BLaER1 treated with 17β-estradiol and CSF1 and Interleukin-3, amounts not matched to agents 10 nM and 100 nM (cell line): ENCODE data around the gene HTATIP2.

Source experiments
- H3K27ac ChIP-seq, 11 experiments: shearing (Covaris generic); formaldehyde crosslinking; 2 replicates each; pipeline ENCODE4 v1.8.1; 2022
- H3K27me3 ChIP-seq, 11 experiments: shearing (Covaris generic); formaldehyde crosslinking; 2 replicates each; pipeline ENCODE4 v1.8.1; 2022
- H3K36me3 ChIP-seq, 11 experiments: shearing (Covaris generic); formaldehyde crosslinking; 2 replicates each; pipeline ENCODE4 v1.8.1; 2022
- H3K4me1 ChIP-seq, 10 experiments: shearing (Covaris generic); formaldehyde crosslinking; 2 replicates each; pipeline ENCODE4 v1.8.1; 2022
- H3K4me2 ChIP-seq, 11 experiments: shearing (Covaris generic); formaldehyde crosslinking; 2 replicates each; pipeline ENCODE4 v1.8.1; 2022
- H3K4me3 ChIP-seq, 10 experiments: shearing (Covaris generic); formaldehyde crosslinking; 2 replicates each; pipeline ENCODE4 v1.8.1; 2022
- H3K9ac ChIP-seq, 11 experiments: shearing (Covaris generic); formaldehyde crosslinking; 2 replicates each; pipeline ENCODE4 v1.8.1; 2022
- H3K9me3 ChIP-seq, 11 experiments: shearing (Covaris generic); formaldehyde crosslinking; replicated peaks in 1 of 11; 2 replicates each; pipeline ENCODE4 v1.8.1; 2022
- H4K20me1 ChIP-seq, 11 experiments: shearing (Covaris generic); formaldehyde crosslinking; 2 replicates each; pipeline ENCODE4 v1.8.1; 2022
- Cebpa-rat ChIP-seq, 11 experiments: shearing (Covaris generic); IDR thresholded peaks; 2 replicates each; pipeline ENCODE4 v1.8.1; 2022

The HTATIP2 gene

DNA sequence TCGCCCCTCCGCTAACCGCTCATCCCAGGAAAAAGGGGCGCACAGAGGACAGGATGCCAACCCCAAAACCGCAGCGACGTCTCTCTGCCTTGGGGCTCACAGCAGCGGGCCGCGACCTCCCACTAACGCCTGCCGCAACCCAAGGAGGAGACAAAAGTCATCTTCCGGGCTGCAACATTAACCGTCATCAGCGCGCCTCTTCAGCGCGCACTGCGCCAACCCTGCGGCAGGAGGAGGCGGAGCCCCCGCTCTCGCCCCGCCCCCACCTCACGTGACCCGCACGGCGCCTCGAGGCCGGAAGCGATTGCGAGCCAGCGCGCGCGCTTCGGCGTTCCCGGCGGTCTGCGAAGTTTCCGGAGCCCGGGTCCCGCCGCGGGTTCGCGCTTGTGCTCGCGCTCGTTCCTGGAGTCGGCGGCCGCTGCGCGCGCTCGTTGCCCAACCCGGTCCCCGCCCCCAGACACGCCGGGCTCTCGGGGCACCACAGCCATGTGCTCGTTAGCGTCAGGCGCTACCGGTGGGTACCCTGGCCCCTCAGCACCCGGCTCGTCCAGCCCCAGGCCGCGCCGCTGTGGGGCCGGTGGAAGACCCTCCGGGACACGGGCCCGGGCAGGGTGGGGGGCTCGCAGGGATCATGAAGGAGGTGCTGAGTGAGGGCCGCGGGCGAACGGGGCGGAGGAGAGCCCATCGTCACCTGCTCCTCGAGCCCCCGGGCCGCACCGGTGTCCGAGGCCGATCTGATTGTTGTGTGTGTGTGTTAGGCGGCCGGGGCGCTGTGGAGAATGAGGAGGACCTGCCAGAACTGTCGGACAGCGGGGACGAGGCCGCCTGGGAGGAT is 24.0 kb downstream of the HTATIP2 start, which contains the start of gene PRMT3:
Gene PRMT3, plus strand, starts transcription at position 456 of the 835 bp plus-strand sequence. Its CDS starts 31 bp downstream, at position 487.
- peaks cover 11 to 40% (median 24%) of the 10 kb centered on the region in 11 experiments; a peak in 21 of 22 replicates for H3K36me3 ChIP-seq
- peak within 1 kb of the TSS; percentile 75 to 91 (median 80) for H3K4me3 ChIP-seq
- peak within 1 kb of the TSS; percentile 90 to 99 (median 92) for H3K9ac ChIP-seq
- no peaks in the 10 kb centered on the region for H3K27me3 ChIP-seq
- H4K20me1 ChIP-seq = no peaks in the 10 kb centered on the region
- peak within 1 kb of the TSS; percentile 81 to 99 (median 93) for H3K27ac ChIP-seq
- TF ChIP-seq Cebpa-rat (IDR thresholded peaks at IDR 0.05) = peak in 4 of 11 experiments; percentile 13 to 69 (median 42); a peak in 3 of 22 replicates
- H3K4me2 ChIP-seq = peak within 1 kb of the TSS; percentile 81 to 95 (median 91)
- H3K9me3 ChIP-seq = no peaks in the 10 kb centered on the region
- peaks cover 8 to 22% (median 14%) of the 10 kb centered on the region in 10 experiments; a peak in 19 of 20 replicates for H3K4me1 ChIP-seq

- no peaks in the 10 kb centered on the region for H3K9me3 ChIP-seq
- peaks cover 8 to 22% (median 14%) of the 10 kb centered on the region in 10 experiments; a peak in 19 of 20 replicates for H3K4me1 ChIP-seq
- no peak for TF ChIP-seq Cebpa-rat (IDR thresholded peaks at IDR 0.05)
- peak overlapping the region; percentile 90 to 99 (median 92) for H3K9ac ChIP-seq
- no peaks in the 10 kb centered on the region for H3K27me3 ChIP-seq
- H3K4me2 ChIP-seq = peak overlapping the region; percentile 81 to 95 (median 89)
- peak overlapping the region; percentile 75 to 91 (median 80) for H3K4me3 ChIP-seq
- H3K27ac ChIP-seq = peak overlapping the region; percentile 81 to 99 (median 93)
- no peaks in the 10 kb centered on the region for H4K20me1 ChIP-seq
- H3K36me3 ChIP-seq = peaks cover 11 to 40% (median 27%) of the 10 kb centered on the region in 11 experiments
These were observed 24.9 kb downstream of the HTATIP2 start for GRCh38 chr11:20388096-20389055.

DNA sequence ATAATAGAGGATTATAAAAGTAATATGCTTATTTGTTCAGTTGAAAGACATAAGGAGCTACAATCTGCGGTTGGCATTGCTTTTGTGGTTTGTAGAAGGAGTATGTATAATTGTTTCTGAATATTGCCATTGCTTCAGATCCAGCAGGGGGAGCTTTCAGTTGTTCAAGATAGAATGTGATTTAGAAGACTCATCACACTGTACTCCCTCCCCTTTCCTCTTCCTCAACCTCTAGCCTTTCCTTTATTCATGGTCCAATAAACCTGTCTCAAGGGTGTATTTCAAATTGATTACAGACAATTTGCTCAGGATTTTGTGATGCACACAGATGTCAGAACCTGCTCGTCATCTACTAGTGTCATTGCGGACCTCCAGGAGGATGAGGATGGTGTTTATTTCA is 33.8 kb downstream of the HTATIP2 start:
- TF ChIP-seq Cebpa-rat (IDR thresholded peaks at IDR 0.05) = no peak
- Histone ChIP-seq H3K4me1 (peaks cover 0 to 4% (median 0%) of the 10 kb centered on the region in 10 experiments; a peak in 2 of 20 replicates), H3K4me3 (no peak overlapping the region), H3K27me3 (no peaks in the 10 kb centered on the region), H3K4me2 (no peak overlapping the region), H3K9me3 (no peaks in the 10 kb centered on the region), H3K27ac (no peak overlapping the region), H3K36me3 (peaks cover 67 to 100% (median 77%) of the 10 kb centered on the region in 11 experiments), H3K9ac (no peak overlapping the region), H4K20me1 (peaks cover 0 to 10% (median 0%) of the 10 kb centered on the region in 11 experiments; a peak in 4 of 22 replicates)

DNA sequence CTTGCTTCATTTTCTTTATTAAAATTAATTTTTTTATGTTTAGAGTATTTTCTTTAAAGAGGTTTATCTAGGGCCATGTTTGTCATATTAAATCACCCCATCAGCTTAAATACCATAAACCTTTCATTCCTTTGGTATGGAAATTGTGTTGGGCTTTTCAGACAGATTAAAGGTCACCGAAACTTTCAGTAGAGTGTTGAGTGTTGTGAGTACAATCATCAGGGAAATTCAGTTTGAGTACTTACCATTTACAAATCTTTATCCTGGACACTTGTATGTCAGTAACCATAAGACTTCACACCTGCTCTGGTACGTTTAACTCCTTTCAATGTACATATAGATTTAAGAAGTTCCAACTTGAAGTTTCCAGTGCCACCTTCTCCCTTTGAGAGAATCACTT is 36.0 kb downstream of the HTATIP2 start:
- H3K9me3 ChIP-seq = no peaks in the 10 kb centered on the region
- peaks cover 0 to 4% (median 0%) of the 10 kb centered on the region in 10 experiments; a peak in 2 of 20 replicates for H3K4me1 ChIP-seq
- H3K27me3 ChIP-seq = no peaks in the 10 kb centered on the region
- H3K36me3 ChIP-seq = peaks cover 67 to 100% (median 78%) of the 10 kb centered on the region in 11 experiments
- H4K20me1 ChIP-seq = peaks cover 0 to 11% (median 0%) of the 10 kb centered on the region in 11 experiments; a peak in 4 of 22 replicates
- no peak for TF ChIP-seq Cebpa-rat (IDR thresholded peaks at IDR 0.05)
- no peak overlapping the region for H3K27ac ChIP-seq
- H3K4me3 ChIP-seq = no peak overlapping the region
- no peak overlapping the region for H3K4me2 ChIP-seq
- no peak overlapping the region for H3K9ac ChIP-seq

- H3K27me3 ChIP-seq = no peaks in the 10 kb centered on the region
- H3K4me3 ChIP-seq = no peak overlapping the region
- H3K4me1 ChIP-seq = no peaks in the 10 kb centered on the region
- no peak overlapping the region for H3K4me2 ChIP-seq
- H4K20me1 ChIP-seq = peaks cover 0 to 5% (median 0%) of the 10 kb centered on the region in 11 experiments; a peak in 3 of 22 replicates
- TF ChIP-seq Cebpa-rat (IDR thresholded peaks at IDR 0.05) = no peak
- no peak overlapping the region for H3K27ac ChIP-seq
- H3K9ac ChIP-seq = no peak overlapping the region
- H3K9me3 ChIP-seq = no peaks in the 10 kb centered on the region
- H3K36me3 ChIP-seq = peaks cover 66 to 100% (median 79%) of the 10 kb centered on the region in 11 experiments
These were observed 39.5 kb downstream of the HTATIP2 start for GRCh38 chr11:20403059-20403458.

GRCh38 chr11:20406484-20406883 is 43.0 kb downstream of the HTATIP2 start:
- Histone ChIP-seq H3K27ac (no peak overlapping the region), H3K36me3 (peaks cover 69 to 99% (median 83%) of the 10 kb centered on the region in 11 experiments)
- no peak for TF ChIP-seq Cebpa-rat (IDR thresholded peaks at IDR 0.05)

GRCh38 chr11:20407344-20407743 is 43.8 kb downstream of the HTATIP2 start:
- Histone ChIP-seq H3K9ac (no peak overlapping the region), H3K4me3 (no peak overlapping the region), H3K4me2 (no peak overlapping the region), H3K4me1 (0 out of 20 replicates have a peak, but pooled peaks cover 0 to 8% (median 0%) of the 10 kb centered on the region in 10 experiments), H3K27me3 (no peaks in the 10 kb centered on the region), H3K9me3 (no peaks in the 10 kb centered on the region), H4K20me1 (peaks cover 0 to 5% (median 0%) of the 10 kb centered on the region in 11 experiments; a peak in 1 of 22 replicates), H3K36me3 (peaks cover 66 to 99% (median 85%) of the 10 kb centered on the region in 11 experiments), H3K27ac (no peak overlapping the region)
- no peak for TF ChIP-seq Cebpa-rat (IDR thresholded peaks at IDR 0.05)

More at GRCh38 chr11:20406484-20406883, 43.0 kb downstream of the HTATIP2 start:
- H3K27me3 ChIP-seq = no peaks in the 10 kb centered on the region
- H3K4me2 ChIP-seq = no peak overlapping the region
- H3K4me1 ChIP-seq = 0 out of 20 replicates have a peak, but pooled peaks cover 0 to 8% (median 0%) of the 10 kb centered on the region in 10 experiments
- peaks cover 0 to 5% (median 0%) of the 10 kb centered on the region in 11 experiments; a peak in 1 of 22 replicates for H4K20me1 ChIP-seq
- no peaks in the 10 kb centered on the region for H3K9me3 ChIP-seq
- H3K4me3 ChIP-seq = no peak overlapping the region
- H3K9ac ChIP-seq = no peak overlapping the region

GRCh38 chr11:20415432-20415831 is 51.9 kb downstream of the HTATIP2 start:
- no peaks in the 10 kb centered on the region for H3K27me3 ChIP-seq
- H3K4me1 ChIP-seq = 0 out of 20 replicates have a peak, but pooled peaks cover 0 to 8% (median 0%) of the 10 kb centered on the region in 10 experiments

More at GRCh38 chr11:20415432-20415831, 51.9 kb downstream of the HTATIP2 start:
- Histone ChIP-seq H3K36me3 (peaks cover 52 to 100% (median 74%) of the 10 kb centered on the region in 11 experiments), H4K20me1 (peaks cover 0 to 7% (median 0%) of the 10 kb centered on the region in 11 experiments; a peak in 3 of 22 replicates), H3K4me3 (no peak overlapping the region), H3K27ac (no peak overlapping the region), H3K4me2 (no peak overlapping the region), H3K9me3 (no peaks in the 10 kb centered on the region), H3K9ac (no peak overlapping the region)
- TF ChIP-seq Cebpa-rat (IDR thresholded peaks at IDR 0.05) = no peak
